Spleen (tissue), 7 donors: Measurements from ENCODE around the gene FBXL17.

ENCODE experiments used
- CTCF ChIP-seq, 11 experiments: fragments of 200-600 bp in 7 of 11; fragments of 450-650 bp in 4 of 11; sonication (generic) in 4 of 11; IDR thresholded peaks in 8 of 11; conservative IDR thresholded peaks in 3 of 11; 1 replicate in 7 of 11; 2 replicates in 4 of 11; pipeline versions ENCODE4 v1.4.0 to v1.8.0; 2016 to 2021; ENCODE audit warnings: antibody characterized with exemption in 11 of 11, inconsistent platforms in 4 of 11, mild to moderate bottlenecking in 1 of 11
- POLR2A ChIP-seq, 3 donors: fragments of 450-650 bp; IDR thresholded peaks; one replicate each; pipeline ENCODE4 v1.5.1; 2017; ENCODE audit warnings: antibody characterized with exemption in 3 of 3, mild to moderate bottlenecking in 1 of 3
- POLR2AphosphoS5 ChIP-seq, 3 donors: sonication (generic); formaldehyde crosslinking; IDR thresholded peaks; one replicate each; pipeline ENCODE4 v1.5.1; 2017; ENCODE audit warnings: antibody characterized with exemption in 3 of 3
- donor health status: DM: no; HTN: no; CAD: no; lungs with moderate emphysema.
- donor health status: DM: no; HTN: no; CAD: no.
- donor health status: DM: no; HTN: no; CAD: no.

- no peak for TF ChIP-seq CTCF (IDR thresholded peaks at IDR 0.05 in 8 of 11, conservative IDR thresholded peaks at IDR 0.05 in 3 of 11)
- no peak for TF ChIP-seq POLR2A (IDR thresholded peaks at IDR 0.05)
- no peak for TF ChIP-seq POLR2AphosphoS5 (IDR thresholded peaks at IDR 0.05)
Measured at GRCh38 chr5:107926121-107926520, 455.8 kb downstream of the FBXL17 start.
